ENCODE data around the gene SUMF2. TPM values are rescaled to one million over a fixed set of nuclear protein-coding genes. Genes with fewer than 3 reads are reported as not detected.

Gene SUMF2
- total and polyA plus RNA-seq, 2 of the 13 experiments (the other 11 are each of a cell fraction or from before 2014, with no cell fraction given), result 48.9 to 54.4 TPM

DNA sequence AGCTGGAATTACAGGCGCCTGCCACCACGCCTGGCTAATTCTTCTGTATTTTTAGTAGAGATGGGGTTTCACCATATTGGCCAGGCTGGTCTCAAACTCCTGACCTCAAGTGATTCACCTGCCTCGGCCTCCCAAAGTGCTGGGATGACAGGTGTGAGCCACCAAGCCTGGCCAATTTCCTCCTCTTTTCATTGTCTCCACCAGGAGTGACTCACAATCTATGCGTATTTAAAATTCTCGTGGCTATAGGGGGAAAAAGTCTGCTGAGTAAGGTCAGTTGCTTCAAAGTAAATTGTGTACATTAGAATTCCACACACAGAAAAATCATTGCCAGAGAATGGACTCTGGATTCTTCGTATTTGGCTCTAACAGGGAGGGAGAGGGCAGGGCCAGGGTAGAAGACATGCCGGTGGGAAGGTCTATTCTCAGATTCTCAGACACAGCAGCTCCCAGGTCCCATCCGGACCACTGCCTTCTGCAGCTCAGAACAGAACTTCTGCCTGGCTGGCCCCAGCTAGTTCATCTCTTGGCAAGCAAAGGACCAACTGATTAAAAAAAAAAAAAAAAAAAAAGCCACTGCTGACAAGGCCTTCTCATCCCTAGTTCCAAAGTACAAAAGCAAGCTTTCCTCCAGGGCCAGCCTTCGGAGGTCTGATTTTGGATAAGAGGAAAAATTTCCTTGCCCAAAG is 35.0 kb upstream of the SUMF2 start (continued):
- TF ChIP-seq, protein P1, sequence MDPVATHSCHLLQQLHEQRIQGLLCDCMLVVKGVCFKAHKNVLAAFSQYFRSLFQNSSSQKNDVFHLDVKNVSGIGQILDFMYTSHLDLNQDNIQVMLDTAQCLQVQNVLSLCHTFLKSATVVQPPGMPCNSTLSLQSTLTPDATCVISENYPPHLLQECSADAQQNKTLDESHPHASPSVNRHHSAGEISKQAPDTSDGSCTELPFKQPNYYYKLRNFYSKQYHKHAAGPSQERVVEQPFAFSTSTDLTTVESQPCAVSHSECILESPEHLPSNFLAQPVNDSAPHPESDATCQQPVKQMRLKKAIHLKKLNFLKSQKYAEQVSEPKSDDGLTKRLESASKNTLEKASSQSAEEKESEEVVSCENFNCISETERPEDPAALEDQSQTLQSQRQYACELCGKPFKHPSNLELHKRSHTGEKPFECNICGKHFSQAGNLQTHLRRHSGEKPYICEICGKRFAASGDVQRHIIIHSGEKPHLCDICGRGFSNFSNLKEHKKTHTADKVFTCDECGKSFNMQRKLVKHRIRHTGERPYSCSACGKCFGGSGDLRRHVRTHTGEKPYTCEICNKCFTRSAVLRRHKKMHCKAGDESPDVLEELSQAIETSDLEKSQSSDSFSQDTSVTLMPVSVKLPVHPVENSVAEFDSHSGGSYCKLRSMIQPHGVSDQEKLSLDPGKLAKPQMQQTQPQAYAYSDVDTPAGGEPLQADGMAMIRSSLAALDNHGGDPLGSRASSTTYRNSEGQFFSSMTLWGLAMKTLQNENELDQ (CRISPR knock-in tag; IDR thresholded peaks at IDR 0.05; ENCODE audit: borderline replicate concordance), result no peak
- TF ChIP-seq NKX3-1 (CRISPR knock-in tag; IDR thresholded peaks at IDR 0.05) (no peak), ZNF234 (CRISPR knock-in tag; conservative IDR thresholded peaks at IDR 0.05) (no peak), ZMAT3 (CRISPR knock-in tag; conservative IDR thresholded peaks at IDR 0.05) (no peak), ZC3H13 (CRISPR knock-in tag; IDR thresholded peaks at IDR 0.05) (no peak), ZZZ3 (CRISPR knock-in tag; IDR thresholded peaks at IDR 0.05; ENCODE audit: borderline replicate concordance) (no peak), FOSL1 (CRISPR knock-in tag; IDR thresholded peaks at IDR 0.05; ENCODE audit: borderline replicate concordance) (peak; percentile 62), ZKSCAN5 (CRISPR knock-in tag; IDR thresholded peaks at IDR 0.05) (no peak), EHMT2 (IDR thresholded peaks at IDR 0.05; ENCODE audit: borderline replicate concordance, low read depth, low read length) (no peak), GABPA (IDR thresholded peaks at IDR 0.05; ENCODE audit: low read depth, low read length) (no peak), GABPA (CRISPR knock-in tag; IDR thresholded peaks at IDR 0.05; ENCODE audit: low read depth) (no peak), ZSCAN29 (CRISPR knock-in tag; conservative IDR thresholded peaks at IDR 0.05) (0 out of 2 replicates have a peak, but pooled peaks have one; percentile 57), ZFP36L1 (CRISPR knock-in tag; IDR thresholded peaks at IDR 0.05) (peak; percentile 43; the same call in 1 of the 2 replicates)
- TF ChIP-seq, protein P2, sequence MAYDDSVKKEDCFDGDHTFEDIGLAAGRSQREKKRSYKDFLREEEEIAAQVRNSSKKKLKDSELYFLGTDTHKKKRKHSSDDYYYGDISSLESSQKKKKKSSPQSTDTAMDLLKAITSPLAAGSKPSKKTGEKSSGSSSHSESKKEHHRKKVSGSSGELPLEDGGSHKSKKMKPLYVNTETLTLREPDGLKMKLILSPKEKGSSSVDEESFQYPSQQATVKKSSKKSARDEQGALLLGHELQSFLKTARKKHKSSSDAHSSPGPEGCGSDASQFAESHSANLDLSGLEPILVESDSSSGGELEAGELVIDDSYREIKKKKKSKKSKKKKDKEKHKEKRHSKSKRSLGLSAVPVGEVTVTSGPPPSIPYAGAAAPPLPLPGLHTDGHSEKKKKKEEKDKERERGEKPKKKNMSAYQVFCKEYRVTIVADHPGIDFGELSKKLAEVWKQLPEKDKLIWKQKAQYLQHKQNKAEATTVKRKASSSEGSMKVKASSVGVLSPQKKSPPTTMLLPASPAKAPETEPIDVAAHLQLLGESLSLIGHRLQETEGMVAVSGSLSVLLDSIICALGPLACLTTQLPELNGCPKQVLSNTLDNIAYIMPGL (CRISPR knock-in tag; IDR thresholded peaks at IDR 0.05; ENCODE audit: borderline replicate concordance in 1 of 2, low read depth in 1 of 2), result 0 out of 4 replicates have a peak, but pooled peaks of 1 of the 2 experiments have one; percentile 19
- TF ChIP-seq, protein P3, sequence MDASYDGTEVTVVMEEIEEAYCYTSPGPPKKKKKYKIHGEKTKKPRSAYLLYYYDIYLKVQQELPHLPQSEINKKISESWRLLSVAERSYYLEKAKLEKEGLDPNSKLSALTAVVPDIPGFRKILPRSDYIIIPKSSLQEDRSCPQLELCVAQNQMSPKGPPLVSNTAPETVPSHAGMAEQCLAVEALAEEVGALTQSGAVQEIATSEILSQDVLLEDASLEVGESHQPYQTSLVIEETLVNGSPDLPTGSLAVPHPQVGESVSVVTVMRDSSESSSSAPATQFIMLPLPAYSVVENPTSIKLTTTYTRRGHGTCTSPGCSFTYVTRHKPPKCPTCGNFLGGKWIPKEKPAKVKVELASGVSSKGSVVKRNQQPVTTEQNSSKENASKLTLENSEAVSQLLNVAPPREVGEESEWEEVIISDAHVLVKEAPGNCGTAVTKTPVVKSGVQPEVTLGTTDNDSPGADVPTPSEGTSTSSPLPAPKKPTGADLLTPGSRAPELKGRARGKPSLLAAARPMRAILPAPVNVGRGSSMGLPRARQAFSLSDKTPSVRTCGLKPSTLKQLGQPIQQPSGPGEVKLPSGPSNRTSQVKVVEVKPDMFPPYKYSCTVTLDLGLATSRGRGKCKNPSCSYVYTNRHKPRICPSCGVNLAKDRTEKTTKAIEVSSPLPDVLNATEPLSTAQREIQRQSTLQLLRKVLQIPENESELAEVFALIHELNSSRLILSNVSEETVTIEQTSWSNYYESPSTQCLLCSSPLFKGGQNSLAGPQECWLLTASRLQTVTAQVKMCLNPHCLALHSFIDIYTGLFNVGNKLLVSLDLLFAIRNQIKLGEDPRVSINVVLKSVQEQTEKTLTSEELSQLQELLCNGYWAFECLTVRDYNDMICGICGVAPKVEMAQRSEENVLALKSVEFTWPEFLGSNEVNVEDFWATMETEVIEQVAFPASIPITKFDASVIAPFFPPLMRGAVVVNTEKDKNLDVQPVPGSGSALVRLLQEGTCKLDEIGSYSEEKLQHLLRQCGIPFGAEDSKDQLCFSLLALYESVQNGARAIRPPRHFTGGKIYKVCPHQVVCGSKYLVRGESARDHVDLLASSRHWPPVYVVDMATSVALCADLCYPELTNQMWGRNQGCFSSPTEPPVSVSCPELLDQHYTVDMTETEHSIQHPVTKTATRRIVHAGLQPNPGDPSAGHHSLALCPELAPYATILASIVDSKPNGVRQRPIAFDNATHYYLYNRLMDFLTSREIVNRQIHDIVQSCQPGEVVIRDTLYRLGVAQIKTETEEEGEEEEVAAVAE (CRISPR knock-in tag; IDR thresholded peaks at IDR 0.05; ENCODE audit: borderline replicate concordance), result no peak
- TF ChIP-seq, protein P4, sequence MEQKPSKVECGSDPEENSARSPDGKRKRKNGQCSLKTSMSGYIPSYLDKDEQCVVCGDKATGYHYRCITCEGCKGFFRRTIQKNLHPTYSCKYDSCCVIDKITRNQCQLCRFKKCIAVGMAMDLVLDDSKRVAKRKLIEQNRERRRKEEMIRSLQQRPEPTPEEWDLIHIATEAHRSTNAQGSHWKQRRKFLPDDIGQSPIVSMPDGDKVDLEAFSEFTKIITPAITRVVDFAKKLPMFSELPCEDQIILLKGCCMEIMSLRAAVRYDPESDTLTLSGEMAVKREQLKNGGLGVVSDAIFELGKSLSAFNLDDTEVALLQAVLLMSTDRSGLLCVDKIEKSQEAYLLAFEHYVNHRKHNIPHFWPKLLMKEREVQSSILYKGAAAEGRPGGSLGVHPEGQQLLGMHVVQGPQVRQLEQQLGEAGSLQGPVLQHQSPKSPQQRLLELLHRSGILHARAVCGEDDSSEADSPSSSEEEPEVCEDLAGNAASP (CRISPR knock-in tag; IDR thresholded peaks at IDR 0.05; ENCODE audit: borderline replicate concordance), result 0 out of 2 replicates have a peak, but pooled peaks have one; percentile 40
- TF ChIP-seq, protein P5, sequence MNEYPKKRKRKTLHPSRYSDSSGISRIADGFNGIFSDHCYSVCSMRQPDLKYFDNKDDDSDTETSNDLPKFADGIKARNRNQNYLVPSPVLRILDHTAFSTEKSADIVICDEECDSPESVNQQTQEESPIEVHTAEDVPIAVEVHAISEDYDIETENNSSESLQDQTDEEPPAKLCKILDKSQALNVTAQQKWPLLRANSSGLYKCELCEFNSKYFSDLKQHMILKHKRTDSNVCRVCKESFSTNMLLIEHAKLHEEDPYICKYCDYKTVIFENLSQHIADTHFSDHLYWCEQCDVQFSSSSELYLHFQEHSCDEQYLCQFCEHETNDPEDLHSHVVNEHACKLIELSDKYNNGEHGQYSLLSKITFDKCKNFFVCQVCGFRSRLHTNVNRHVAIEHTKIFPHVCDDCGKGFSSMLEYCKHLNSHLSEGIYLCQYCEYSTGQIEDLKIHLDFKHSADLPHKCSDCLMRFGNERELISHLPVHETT (CRISPR knock-in tag; conservative IDR thresholded peaks at IDR 0.05), result no peak

Measured in HepG2 (cell line).